IMR-90 (cell line): ENCODE data around the gene RHEX. TPM values are rescaled to one million over a fixed set of nuclear protein-coding genes. Genes with fewer than 3 reads are reported as not detected.

Experiments used
- ATAC-seq: fragments of 200-7000 bp; cut with Tn5 transposase; 2 replicates; pipeline ENCODE4 v1.9.1; 2020; ENCODE audit warnings: low read depth, mild to moderate bottlenecking, moderate library complexity
- BruUV-seq: library from RNA; stranded (reverse); fragments of 400-500 nt; replicated peaks from 2 replicates; lab custom pipeline; 2021; lab: Mats Ljungman, UMichigan
- CTCF ChIA-PET: fragments of 300-600 bp; formaldehyde crosslinking; extraction: SDS; loops from one replicate; lab custom pipeline; 2021; ENCODE audit warnings: antibody characterized with exemption; lab: Yijun Ruan, JAX
- POLR2A ChIA-PET: fragments of 300-600 bp; sonication (Branson Sonifier 250); formaldehyde crosslinking; loops from one replicate; lab custom pipeline; 2022; ENCODE audit warnings: antibody characterized with exemption; ENCODE audit not compliant: unreplicated experiment; lab: Charles Lee
- DNase-seq: peaks from one replicate; pipeline ENCODE4 v3.0.0; 2013
- H2AFZ ChIP-seq: replicated peaks from 2 replicates; pipeline ENCODE3; 2013; ENCODE audit warnings: low read length, mild to moderate bottlenecking; ENCODE audit not compliant: poor library complexity
- H2AK5ac ChIP-seq: 2 replicates; pipeline ENCODE4 v1.6.1; 2013; ENCODE audit warnings: low read depth, low read length, inconsistent platforms
- H2AK9ac ChIP-seq: replicated peaks from 2 replicates; pipeline ENCODE3; 2013; ENCODE audit warnings: mild to moderate bottlenecking, low read depth, low read length, moderate library complexity; ENCODE audit not compliant: poor library complexity
- H2BK120ac ChIP-seq: 2 replicates; pipeline ENCODE4 v1.6.1; 2013; ENCODE audit warnings: low read depth, low read length, inconsistent platforms
- H2BK15ac ChIP-seq: 3 replicates; pipeline ENCODE4 v1.6.1; 2013; ENCODE audit warnings: low read depth, low read length, inconsistent platforms
- H2BK20ac ChIP-seq: 2 replicates; pipeline ENCODE4 v1.6.1; 2013; ENCODE audit warnings: low read depth, mild to moderate bottlenecking, inconsistent platforms, low read length, moderate library complexity
- H2BK5ac ChIP-seq: 2 replicates; pipeline ENCODE4 v1.6.1; 2013; ENCODE audit warnings: mild to moderate bottlenecking, low read depth, low read length, inconsistent platforms; ENCODE audit not compliant: poor library complexity, severe bottlenecking
- H3K14ac ChIP-seq: replicated peaks from 2 replicates; pipeline ENCODE4 v1.6.1; 2013; ENCODE audit warnings: low read depth, low read length, inconsistent platforms
- H3K18ac ChIP-seq: 2 replicates; pipeline ENCODE4 v1.6.1; 2013; ENCODE audit warnings: low read depth, low read length, control low read depth
- H3K23ac ChIP-seq: 2 replicates; pipeline ENCODE4 v1.6.1; 2013; ENCODE audit warnings: low read depth, low read length, inconsistent platforms
- H3K27ac ChIP-seq: 2 replicates; pipeline ENCODE4 v1.5.1; 2013; ENCODE audit warnings: mild to moderate bottlenecking, control low read depth, low read length; ENCODE audit not compliant: insufficient read depth
- H3K27me3 ChIP-seq: 2 replicates; pipeline ENCODE4 v1.6.1; 2013; ENCODE audit warnings: low read length; ENCODE audit not compliant: control insufficient read depth, insufficient read depth
- H3K36me3 ChIP-seq: 2 replicates; pipeline ENCODE4 v1.6.1; 2013; ENCODE audit warnings: low read length, mixed read lengths; ENCODE audit not compliant: control insufficient read depth, insufficient read depth
- H3K4ac ChIP-seq: 2 replicates; pipeline ENCODE4 v1.6.1; 2013; ENCODE audit warnings: low read depth, low read length, inconsistent platforms
- H3K4me1 ChIP-seq: 2 replicates; pipeline ENCODE4 v1.6.1; 2013; ENCODE audit warnings: low read length, mixed read lengths; ENCODE audit not compliant: control insufficient read depth, insufficient read depth
- H3K4me2 ChIP-seq: 2 replicates; pipeline ENCODE4 v1.6.1; 2013; ENCODE audit warnings: low read depth, mild to moderate bottlenecking, control low read depth, low read length, moderate library complexity
- H3K4me3 ChIP-seq: 2 replicates; pipeline ENCODE4 v1.5.1; 2013; ENCODE audit warnings: low read depth, mild to moderate bottlenecking, control low read depth, low read length, moderate library complexity; ENCODE audit not compliant: insufficient read depth
- H3K56ac ChIP-seq: 2 replicates; pipeline ENCODE4 v1.6.1; 2013; ENCODE audit warnings: low read length, inconsistent platforms; ENCODE audit not compliant: insufficient read depth; ENCODE audit errors: extremely low read depth
- H3K79me1 ChIP-seq, 2 experiments: 2 replicates each; pipeline ENCODE4 v1.6.1; 2013; ENCODE audit warnings: low read length in 2 of 2, inconsistent platforms in 1 of 2, low read depth in 1 of 2
- H3K9ac ChIP-seq: 2 replicates; pipeline ENCODE4 v1.6.1; 2013; ENCODE audit warnings: low read depth, low read length, control low read depth
- H3K9me1 ChIP-seq: 2 replicates; pipeline ENCODE4 v1.6.1; 2013; ENCODE audit warnings: low read length, inconsistent platforms; ENCODE audit not compliant: insufficient read depth
- H3K9me3 ChIP-seq: 2 replicates; pipeline ENCODE4 v1.6.1; 2013; ENCODE audit warnings: low read length; ENCODE audit not compliant: control insufficient read depth, insufficient read depth
- H4K20me1 ChIP-seq: 2 replicates; pipeline ENCODE4 v1.6.1; 2013; ENCODE audit warnings: low read length, inconsistent platforms; ENCODE audit not compliant: insufficient read depth
- H4K5ac ChIP-seq: 2 replicates; pipeline ENCODE4 v1.6.1; 2013; ENCODE audit warnings: mild to moderate bottlenecking, low read depth, low read length, control low read depth
- H4K8ac ChIP-seq, 2 experiments: 2 replicates each; pipeline ENCODE4 v1.6.1; 2013; ENCODE audit warnings: low read depth in 2 of 2, low read length in 2 of 2, control low read depth in 1 of 2, inconsistent platforms in 1 of 2
- H4K91ac ChIP-seq: 2 replicates; pipeline ENCODE4 v1.6.1; 2013; ENCODE audit warnings: low read depth, low read length, inconsistent platforms; ENCODE audit not compliant: insufficient read depth
- CEBPB ChIP-seq: IDR thresholded peaks from 2 replicates; pipeline ENCODE4 v1.6.1; 2012; ENCODE audit warnings: low read depth, low read length, improper control_type of control experiment
- FOS ChIP-seq: fragments of 150-350 bp; IDR thresholded peaks from 2 replicates; pipeline ENCODE4 v1.6.1; 2016; ENCODE audit warnings: low read depth, low read length
- RAD21 ChIP-seq: IDR thresholded peaks from 2 replicates; pipeline ENCODE4 v1.6.1; 2012; ENCODE audit warnings: low read length, improper control_type of control experiment
- RCOR1 ChIP-seq: IDR thresholded peaks from 2 replicates; pipeline ENCODE4 v1.6.1; 2012; ENCODE audit warnings: mild to moderate bottlenecking, low read length, improper control_type of control experiment; ENCODE audit not compliant: insufficient replicate concordance
- SMC3 ChIP-seq: fragments of 150-350 bp; IDR thresholded peaks from 2 replicates; pipeline ENCODE4 v1.6.1; 2016; ENCODE audit warnings: low read depth, mild to moderate bottlenecking, antibody characterized with exemption, low read length, moderate library complexity
- WGBS, 2 experiments: methylation state at CpG; one replicate each; pipeline versions ENCODE4 v1.1.5 to v1.1.7; 2013; ENCODE audit warnings: missing lambda C conversion rate in 2 of 2; ENCODE audit not compliant: insufficient read length in 1 of 2; ENCODE audit errors: extremely low coverage in 2 of 2; 5-methylcytosine and 5-hydroxymethylcytosine counted together
- dilution Hi-C: fragments of 300-500 bp; cut with HindIII; formaldehyde crosslinking; loops from one replicate; pipeline ENCODE4 v1.14.3; 2018; ENCODE audit warnings: low sequenced_read_pairs; ENCODE audit not compliant: unreplicated experiment
- in situ Hi-C: fragments of 300-500 bp; cut with MboI; formaldehyde crosslinking; loops from 3 replicates; pipeline ENCODE4 v1.14.3; 2019; ENCODE audit warnings: low sequenced_read_pairs, inconsistent platforms, mixed read lengths
- intact Hi-C: fragments of 100-400 bp; cut with micrococcal nuclease; formaldehyde crosslinking; loops from 2 replicates; pipeline ENCODE4 v1.10.0; 2022
- polyA plus RNA-seq, 3 experiments: library from polyadenylated mRNA; depleted of rRNA; stranded (reverse); fragments of >200 nt; gene quantifications; 2 replicates each; pipeline ENCODE4 v1.2.3, GENCODE V29; 2012; ENCODE audit warnings: low replicate concordance in 1 of 3
- total RNA-seq: library from RNA; depleted of rRNA; stranded (reverse); fragments of >200 nt; gene quantifications from 2 replicates; pipeline ENCODE4 v1.2.3, GENCODE V29; 2012
- TF ChIP-seq, protein P1 (sequence below): fragments of 150-350 bp; IDR thresholded peaks from 2 replicates; pipeline ENCODE4 v1.6.1; 2016; ENCODE audit warnings: low read depth, mild to moderate bottlenecking, low read length, moderate library complexity, borderline replicate concordance

Gene RHEX
- total and polyA plus RNA-seq, 2 of the 4 experiments (the other 2 are of a cell fraction), result not detected

- Histone ChIP-seq H2AFZ (no peak overlapping the region), H2BK120ac (no peak overlapping the region), H3K56ac (no peak overlapping the region), H4K91ac (no peak overlapping the region), H3K4me1 (no peaks in the 10 kb centered on the region), H3K9me3 (no peaks in the 10 kb centered on the region), H2AK5ac (no peak overlapping the region), H4K20me1 (no peaks in the 10 kb centered on the region), H3K79me1 (no peaks in the 10 kb centered on the region), H3K23ac (no peak overlapping the region), H3K14ac (no peak overlapping the region), H4K5ac (no peak overlapping the region), H3K27ac (no peak overlapping the region), H3K4ac (no peak overlapping the region), H3K4me2 (no peak overlapping the region), H3K4me3 (no peak overlapping the region), H2BK15ac (no peak overlapping the region), H3K27me3 (peaks cover 34% of the 10 kb centered on the region), H4K8ac (no peak overlapping the region), H3K36me3 (no peaks in the 10 kb centered on the region), H3K9me1 (0 out of 2 replicates have a peak, but pooled peaks cover 3% of the 10 kb centered on the region), H2AK9ac (peak overlapping the region; percentile 72), H2BK20ac (no peak overlapping the region), H3K9ac (no peak overlapping the region), H3K18ac (no peak overlapping the region), H2BK5ac (no peak overlapping the region)
- dilution Hi-C loops, result no loop called here
- no TSS peak for BruUV-seq
- ATAC-seq (no peak), DNase-seq (no peak)
- intact Hi-C loops, result no loop called here
- in situ Hi-C loops, result no loop called here
- TF ChIP-seq FOS (no peak), CEBPB (no peak), RAD21 (no peak), RCOR1 (no peak), SMC3 (no peak)
- TF ChIP-seq, protein P1, sequence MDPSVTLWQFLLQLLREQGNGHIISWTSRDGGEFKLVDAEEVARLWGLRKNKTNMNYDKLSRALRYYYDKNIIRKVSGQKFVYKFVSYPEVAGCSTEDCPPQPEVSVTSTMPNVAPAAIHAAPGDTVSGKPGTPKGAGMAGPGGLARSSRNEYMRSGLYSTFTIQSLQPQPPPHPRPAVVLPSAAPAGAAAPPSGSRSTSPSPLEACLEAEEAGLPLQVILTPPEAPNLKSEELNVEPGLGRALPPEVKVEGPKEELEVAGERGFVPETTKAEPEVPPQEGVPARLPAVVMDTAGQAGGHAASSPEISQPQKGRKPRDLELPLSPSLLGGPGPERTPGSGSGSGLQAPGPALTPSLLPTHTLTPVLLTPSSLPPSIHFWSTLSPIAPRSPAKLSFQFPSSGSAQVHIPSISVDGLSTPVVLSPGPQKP, result no peak
- ChIA-PET CTCF (no interaction called here), POLR2A (no interaction called here)
- 83% methylated on average over 2 of the region's 6 CpGs; no CpG with 5 or more reads in 1 of the 2 experiments for WGBS, 2 experiments
These were observed 4.4 kb upstream of the RHEX start for GRCh38 chr1:206048582-206048981.
